Measurements from ENCODE around the gene KCNRG. TPM values are rescaled to one million over a fixed set of nuclear protein-coding genes. Genes with fewer than 3 reads are reported as not detected.

Gene KCNRG
- polyA plus RNA-seq, 1 of the 3 experiments (the other 2 are of a cell fraction), result 0.97 TPM

- H2AFZ ChIP-seq (ENCODE audit: low read depth), result no peak overlapping the region
- ChIA-PET CTCF (interaction anchor here (0.9 to 1.2 kb wide), 2 partner anchors 20 to 21 kb away, joined by 3 to 6 read pairs; partner anchors contain the start of gene TRIM13), POLR2A (no interaction called here)
- no peak overlapping the region for H3K9ac ChIP-seq
- no peaks in the 10 kb centered on the region for H3K27me3 ChIP-seq (ENCODE audit: insufficient read depth)
- H3K79me2 ChIP-seq (ENCODE audit: insufficient read depth), result peaks cover 20% of the 10 kb centered on the region
- H4K20me1 ChIP-seq (ENCODE audit: insufficient read depth), result peaks cover 15% of the 10 kb centered on the region; the same call in 1 of the 2 replicates
- peaks cover 0 to 4% of the 10 kb centered on the region in 2 experiments; a peak in 2 of 4 replicates for H3K4me1 ChIP-seq (ENCODE audit: control insufficient read depth in 1 of 2, insufficient read depth in 2 of 2, low read depth in 1 of 2, low read length in 1 of 2)
- TF ChIP-seq FOXM1 (IDR thresholded peaks at IDR 0.05; ENCODE audit: low read depth) (no peak), PBX3 (IDR thresholded peaks at IDR 0.05) (no peak), GATA2 (CRISPR knock-in tag; IDR thresholded peaks at IDR 0.05) (no peak), CTCF (IDR thresholded peaks at IDR 0.05) (no peak), SIN3A (IDR thresholded peaks at IDR 0.05; ENCODE audit: borderline replicate concordance, low read depth, low read length) (no peak), EZH2phosphoT487 (IDR thresholded peaks at IDR 0.05; ENCODE audit: borderline replicate concordance, low read depth) (no peak), ELF1 (IDR thresholded peaks at IDR 0.05) (no peak), RCOR1 (IDR thresholded peaks at IDR 0.05; ENCODE audit: low read length) (no peak), SMC3 (IDR thresholded peaks at IDR 0.05; ENCODE audit: low read depth, low read length) (no peak), NFIC (IDR thresholded peaks at IDR 0.05; ENCODE audit: borderline replicate concordance) (no peak)
- no peak for DNase-seq
- no peak overlapping the region for H3K4me2 ChIP-seq
- no peak overlapping the region for H3K27ac ChIP-seq (ENCODE audit: low read depth in 2 of 2, low read length in 1 of 2)
- H3F3A ChIP-seq (replicated peaks; ENCODE audit: insufficient read depth), result peaks cover 27% of the 10 kb centered on the region
- H3K9me2 ChIP-seq, result no peaks in the 10 kb centered on the region
- peaks cover 27 to 39% of the 10 kb centered on the region in 2 experiments for H3K36me3 ChIP-seq (replicated peaks in 1 of 2; ENCODE audit: control insufficient read depth in 1 of 2, insufficient read depth in 2 of 2, low read length in 1 of 2)
- no peaks in the 10 kb centered on the region for H3K9me3 ChIP-seq
- no peak overlapping the region for H3K4me3 ChIP-seq (ENCODE audit: low read depth in 2 of 2, low read length in 1 of 2)
Observed at GRCh38 chr13:50017819-50018218, 2.6 kb downstream of the KCNRG start.

GRCh38 chr13:50025436-50025835 is 10.2 kb downstream of the KCNRG start:
- Histone ChIP-seq H3K36me3 (replicated peaks in 1 of 2; ENCODE audit: control insufficient read depth in 1 of 2, insufficient read depth in 2 of 2, low read length in 1 of 2) (peaks cover 5 to 28% of the 10 kb centered on the region in 2 experiments), H4K20me1 (ENCODE audit: insufficient read depth) (no peaks in the 10 kb centered on the region), H3K9me3 (no peaks in the 10 kb centered on the region; the same call in 1 of the 2 replicates), H2AFZ (ENCODE audit: low read depth) (no peak overlapping the region), H3K4me3 (ENCODE audit: low read depth in 2 of 2, low read length in 1 of 2) (no peak overlapping the region), H3K27me3 (ENCODE audit: insufficient read depth) (no peaks in the 10 kb centered on the region), H3K79me2 (ENCODE audit: insufficient read depth) (no peaks in the 10 kb centered on the region), H3K4me1 (ENCODE audit: control insufficient read depth in 1 of 2, insufficient read depth in 2 of 2, low read depth in 1 of 2, low read length in 1 of 2) (no peaks in the 10 kb centered on the region; a peak in 1 of 4 replicates), H3K9ac (no peak overlapping the region), H3K4me2 (no peak overlapping the region), H3K27ac (ENCODE audit: low read depth in 2 of 2, low read length in 1 of 2) (peak overlapping the region; percentile 19 to 27; a peak in 2 of 4 replicates), H3K9me2 (no peaks in the 10 kb centered on the region), H3F3A (replicated peaks; ENCODE audit: insufficient read depth) (peaks cover 26% of the 10 kb centered on the region)
- no peak for DNase-seq
- WGBS (ENCODE audit: low lambda C conversion rate), result 83% methylated on average over 1 of the region's 1 CpG
- TF ChIP-seq TAF1 (IDR thresholded peaks at IDR 0.05; ENCODE audit: borderline replicate concordance, low read depth, low read length), result no peak
- TF ChIP-seq REST (IDR thresholded peaks at IDR 0.05; ENCODE audit: low read depth, low read length), result no peak
- TF ChIP-seq JUND (IDR thresholded peaks at IDR 0.05), result no peak
- TF ChIP-seq CTCF (IDR thresholded peaks at IDR 0.05), result no peak
- ChIA-PET POLR2A (interaction anchor here (0.6 kb wide), 1 partner anchor 29 kb away, joined by 3 read pairs; the partner anchor contains the start of gene TRIM13), CTCF (interaction anchor here (0.6 to 1.2 kb wide), 2 partner anchors 15 to 189 kb away, joined by 3 read pairs; no protein-coding TSS in a partner anchor)

All from SK-N-SH (cell line).